GM18508 (cell line): ENCODE measurements around the gene F7.

Source experiments
- ATAC-seq: cut with Tn5 transposase; IDR thresholded peaks from one replicate; pipeline ENCODE4 v1.9.1; 2021; ENCODE audit warnings: moderate number of reproducible peaks; ENCODE audit not compliant: insufficient read depth, unreplicated experiment

The F7 gene

GRCh38 chr13:113125506-113126264, 20.1 kb downstream of the F7 start:
- ATAC-seq: no peak

GRCh38 chr13:113126265-113127150, 20.9 kb downstream of the F7 start:
- no peak for ATAC-seq

- no peak for ATAC-seq
These were observed 23.9 kb downstream of the F7 start for GRCh38 chr13:113129480-113129879.

GRCh38 chr13:113129921-113130750, 24.5 kb downstream of the F7 start:
- ATAC-seq: no peak

GRCh38 chr13:113135281-113135760, 29.7 kb downstream of the F7 start:
- ATAC-seq: no peak

GRCh38 chr13:113137691-113138298, 32.2 kb downstream of the F7 start:
- no peak for ATAC-seq

- ATAC-seq: no peak
These were observed 33.4 kb downstream of the F7 start for GRCh38 chr13:113138792-113139551.

- ATAC-seq: no peak
These were observed 34.0 kb downstream of the F7 start for GRCh38 chr13:113139577-113139976.

GRCh38 chr13:113140677-113141600, 35.3 kb downstream of the F7 start:
- ATAC-seq: no peak

GRCh38 chr13:113141601-113141970, 36.0 kb downstream of the F7 start:
- no peak for ATAC-seq

GRCh38 chr13:113142876-113143275, 37.3 kb downstream of the F7 start:
- no peak for ATAC-seq

- no peak for ATAC-seq
These were observed 38.1 kb downstream of the F7 start for GRCh38 chr13:113143466-113144254.

GRCh38 chr13:113144255-113144629, 38.7 kb downstream of the F7 start:
- ATAC-seq: no peak

GRCh38 chr13:113145496-113145895, 39.9 kb downstream of the F7 start:
- ATAC-seq: no peak

- ATAC-seq: no peak
These were observed 40.5 kb downstream of the F7 start for GRCh38 chr13:113145911-113146598.

- no peak for ATAC-seq
These were observed 41.2 kb downstream of the F7 start for GRCh38 chr13:113146750-113147149.

- no peak for ATAC-seq
These were observed 41.6 kb downstream of the F7 start for GRCh38 chr13:113147206-113147605.
